Astrocyte of the spinal cord (primary cell): ENCODE measurements around the gene GRIA4.
A peak's percentile ranks its signal among the peaks of the same experiment; 100 is the strongest.

Experiments used
- DNase-seq: peaks from one replicate; pipeline ENCODE4 v3.0.0; 2011; ENCODE audit warnings: low read depth, low spot score
- H3K4me3 ChIP-seq: 2 replicates; pipeline ENCODE4 v1.5.1; 2011; ENCODE audit warnings: low read depth, mild to moderate bottlenecking, low read length, moderate library complexity
- in situ Hi-C: cut with HindIII; loops from 2 replicates; pipeline ENCODE4 v1.10.0; 2017; ENCODE audit warnings: low sequenced_read_pairs
- TF ChIP-seq, protein P1 (sequence below): IDR thresholded peaks from 2 replicates; pipeline ENCODE4 v1.5.1; 2012; ENCODE audit warnings: low read depth, mild to moderate bottlenecking, low read length, inconsistent platforms

GRIA4 gene

DNA sequence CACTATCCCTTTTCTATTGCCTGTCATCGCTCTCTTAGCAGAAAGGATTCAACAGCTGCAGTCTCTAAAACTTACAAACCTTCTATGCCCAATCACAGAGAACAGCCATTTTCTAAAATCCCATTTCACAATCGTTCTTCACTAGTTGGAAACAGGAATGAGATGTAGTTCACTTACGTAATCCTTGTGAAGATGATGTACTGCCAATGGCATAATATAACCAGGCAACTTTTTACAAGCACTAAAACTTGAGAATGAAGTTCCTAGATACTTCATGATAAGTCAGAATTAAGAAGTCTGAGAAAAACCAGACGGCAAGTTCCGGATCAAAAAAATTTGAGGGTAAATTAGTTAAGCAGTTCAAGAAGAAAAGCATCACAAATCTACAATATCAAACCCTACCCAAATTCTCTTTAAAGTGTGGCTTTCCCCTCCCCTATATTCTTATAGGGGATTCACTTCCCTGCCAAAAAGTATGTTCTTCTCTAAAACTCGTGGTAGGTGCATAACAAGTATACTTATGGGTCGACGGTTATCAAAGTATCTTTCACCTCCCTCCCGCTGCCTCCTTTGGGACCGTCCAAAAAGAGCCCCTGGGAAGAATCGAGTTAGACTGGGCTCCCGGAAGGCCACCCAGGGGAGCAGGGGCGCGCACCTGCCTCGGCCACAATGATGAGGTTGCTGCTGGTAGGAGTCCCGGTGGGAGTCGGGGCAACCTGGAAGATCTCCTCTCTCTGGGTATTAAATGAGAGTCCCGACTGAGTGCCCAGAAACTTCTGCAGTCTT, 411.5 kb downstream of the GRIA4 start:
- TF ChIP-seq, protein P1, sequence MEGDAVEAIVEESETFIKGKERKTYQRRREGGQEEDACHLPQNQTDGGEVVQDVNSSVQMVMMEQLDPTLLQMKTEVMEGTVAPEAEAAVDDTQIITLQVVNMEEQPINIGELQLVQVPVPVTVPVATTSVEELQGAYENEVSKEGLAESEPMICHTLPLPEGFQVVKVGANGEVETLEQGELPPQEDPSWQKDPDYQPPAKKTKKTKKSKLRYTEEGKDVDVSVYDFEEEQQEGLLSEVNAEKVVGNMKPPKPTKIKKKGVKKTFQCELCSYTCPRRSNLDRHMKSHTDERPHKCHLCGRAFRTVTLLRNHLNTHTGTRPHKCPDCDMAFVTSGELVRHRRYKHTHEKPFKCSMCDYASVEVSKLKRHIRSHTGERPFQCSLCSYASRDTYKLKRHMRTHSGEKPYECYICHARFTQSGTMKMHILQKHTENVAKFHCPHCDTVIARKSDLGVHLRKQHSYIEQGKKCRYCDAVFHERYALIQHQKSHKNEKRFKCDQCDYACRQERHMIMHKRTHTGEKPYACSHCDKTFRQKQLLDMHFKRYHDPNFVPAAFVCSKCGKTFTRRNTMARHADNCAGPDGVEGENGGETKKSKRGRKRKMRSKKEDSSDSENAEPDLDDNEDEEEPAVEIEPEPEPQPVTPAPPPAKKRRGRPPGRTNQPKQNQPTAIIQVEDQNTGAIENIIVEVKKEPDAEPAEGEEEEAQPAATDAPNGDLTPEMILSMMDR: no peak
- H3K4me3 ChIP-seq: peak overlapping the region; percentile 89
- in situ Hi-C loops: no loop called here
- DNase-seq: no peak

DNA sequence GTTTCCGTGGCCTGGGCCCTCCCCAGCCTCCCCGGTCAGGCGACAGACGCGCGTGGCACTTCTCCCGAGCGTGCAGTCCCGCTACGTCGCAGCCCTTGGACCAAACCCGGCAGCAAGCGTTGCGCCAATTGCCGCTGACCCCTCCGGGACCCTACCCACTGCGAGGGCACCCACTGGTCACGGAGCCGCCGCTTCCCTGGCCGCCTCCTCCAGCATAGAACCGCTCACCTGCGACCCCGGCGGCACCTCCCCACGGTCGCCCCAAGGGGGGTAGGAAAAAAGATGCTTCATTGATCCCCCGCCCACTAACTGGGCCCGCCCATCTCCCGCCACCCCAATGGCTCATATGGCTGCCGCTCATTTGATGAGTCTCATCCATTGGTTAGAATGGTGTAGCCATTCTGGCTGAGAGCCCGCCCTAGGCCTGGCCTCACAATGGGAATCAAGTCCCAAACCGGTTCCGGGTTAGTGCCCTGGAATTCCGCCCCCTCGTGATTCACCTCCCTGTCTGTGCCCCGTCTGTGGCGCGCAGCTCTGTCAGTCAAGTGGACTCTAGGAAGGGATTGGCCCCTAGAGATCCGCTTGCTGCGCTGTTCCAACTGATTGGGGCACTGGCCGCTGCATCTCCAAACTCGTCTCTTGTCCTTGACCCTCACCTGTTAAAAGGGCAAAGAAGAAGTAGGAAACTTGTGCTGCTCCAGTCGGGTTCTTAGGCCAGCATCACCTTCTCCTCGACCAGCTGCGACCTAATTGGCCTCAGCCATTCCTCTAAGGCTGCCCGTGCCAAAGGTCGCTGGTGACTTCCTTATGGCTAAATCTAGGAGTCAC, 412.3 kb downstream of the GRIA4 start, which contains the start of gene MSANTD4:
MSANTD4 (minus strand) TSS at position 274 of the 828 bp plus-strand sequence. CDS start 11,323 bp downstream, outside the sequence.
- TF ChIP-seq, protein P1: no peak
- peak; percentile 100 for DNase-seq
- in situ Hi-C loops: no loop called here
- H3K4me3 ChIP-seq: peak within 1 kb of the TSS; percentile 89

GRCh38 chr11:106022795-106023275, 413.0 kb downstream of the GRIA4 start:
- DNase-seq: no peak
- TF ChIP-seq, protein P1: no peak
- H3K4me3 ChIP-seq: peak overlapping the region; percentile 89
- in situ Hi-C loops: no loop called here

GRCh38 chr11:106030609-106031008, 420.7 kb downstream of the GRIA4 start:
- TF ChIP-seq, protein P1: no peak
- no peak overlapping the region for H3K4me3 ChIP-seq
- in situ Hi-C loops: no loop called here
- DNase-seq: no peak

GRCh38 chr11:106031202-106031810, 421.4 kb downstream of the GRIA4 start:
- H3K4me3 ChIP-seq: no peak overlapping the region
- TF ChIP-seq, protein P1: no peak
- DNase-seq: no peak
- in situ Hi-C loops: no loop called here
